ENCODE results near the gene PEAR1. TPM values are rescaled to one million over a fixed set of nuclear protein-coding genes. Genes with fewer than 3 reads are reported as not detected.

The PEAR1 gene
- total RNA-seq, 1 experiment from 2014 or later = 0.22 TPM

DNA sequence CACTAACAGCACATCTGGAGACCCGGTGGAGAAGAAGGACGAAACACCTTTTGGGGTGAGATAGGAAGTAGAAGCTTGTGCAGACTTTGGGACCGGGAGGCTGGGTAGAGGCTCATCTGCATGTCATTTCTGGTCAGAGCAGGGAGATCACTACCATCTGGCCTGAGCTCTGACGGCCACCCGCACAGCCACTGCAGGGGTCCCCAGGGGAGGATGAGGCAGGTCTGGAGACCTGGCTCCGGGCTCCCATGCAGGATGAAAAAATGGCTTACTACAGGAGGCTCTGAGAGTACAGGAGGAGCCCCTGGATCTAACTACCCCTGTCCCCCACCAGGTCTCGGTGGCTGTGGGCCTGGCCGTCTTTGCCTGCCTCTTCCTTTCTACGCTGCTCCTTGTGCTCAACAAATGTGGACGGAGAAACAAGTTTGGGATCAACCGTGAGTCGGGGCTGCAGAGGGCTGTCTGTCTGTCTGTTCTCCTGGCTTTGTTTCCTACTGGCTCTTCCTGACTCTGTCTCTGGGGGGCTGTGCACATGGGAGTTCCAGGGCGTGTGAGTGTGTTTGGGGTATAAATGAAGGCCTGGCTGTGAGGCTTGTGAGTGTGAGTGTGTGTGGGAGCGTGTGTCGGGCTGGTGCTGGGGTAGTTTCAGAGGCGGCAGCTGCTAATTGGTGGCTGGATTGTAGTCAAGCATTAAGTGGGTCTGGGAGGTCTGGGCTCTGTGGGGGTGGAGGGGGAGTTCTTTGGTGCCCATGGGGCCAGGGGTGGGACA, 18.8 kb upstream of the PEAR1 start:
- Histone ChIP-seq H3K4me1 (ENCODE audit: low read length) (no peaks in the 10 kb centered on the region), H3K4me3 (ENCODE audit: low read length) (no peak overlapping the region), H4K20me1 (ENCODE audit: insufficient read depth, low read depth, low read length) (no peaks in the 10 kb centered on the region), H3K9me2 (replicated peaks; ENCODE audit: insufficient read depth, low read length) (no peaks in the 10 kb centered on the region), H3K36me3 (ENCODE audit: insufficient read depth, low read length) (no peaks in the 10 kb centered on the region), H3K27ac (ENCODE audit: low read length) (no peak overlapping the region), H3K4me2 (ENCODE audit: low read depth, low read length, poor library complexity, severe bottlenecking) (no peak overlapping the region), H3K79me2 (ENCODE audit: low read length) (no peaks in the 10 kb centered on the region), H3K9ac (ENCODE audit: low read length) (no peak overlapping the region), H3K9me3 (ENCODE audit: low read length) (no peaks in the 10 kb centered on the region), H3K27me3 (ENCODE audit: low read length) (no peaks in the 10 kb centered on the region), H2AFZ (ENCODE audit: low read length) (no peak overlapping the region)
- no peak for DNase-seq

DNA sequence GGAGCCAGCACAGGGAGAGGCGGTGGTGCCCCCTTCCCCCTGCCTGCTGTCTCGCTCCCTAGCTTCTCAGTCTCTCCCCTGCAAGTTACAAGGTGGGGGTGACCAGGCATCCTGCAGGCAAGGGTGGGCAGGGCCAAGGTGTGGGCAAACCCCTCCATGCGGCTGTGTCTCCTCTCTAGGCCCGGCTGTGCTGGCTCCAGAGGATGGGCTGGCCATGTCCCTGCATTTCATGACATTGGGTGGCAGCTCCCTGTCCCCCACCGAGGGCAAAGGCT, 18.2 kb upstream of the PEAR1 start:
- Histone ChIP-seq H2AFZ (ENCODE audit: low read length) (no peak overlapping the region), H3K79me2 (ENCODE audit: low read length) (no peaks in the 10 kb centered on the region), H3K36me3 (ENCODE audit: insufficient read depth, low read length) (no peaks in the 10 kb centered on the region), H3K27ac (ENCODE audit: low read length) (no peak overlapping the region), H3K9me3 (ENCODE audit: low read length) (no peaks in the 10 kb centered on the region), H3K27me3 (ENCODE audit: low read length) (no peaks in the 10 kb centered on the region), H3K4me3 (ENCODE audit: low read length) (no peak overlapping the region), H4K20me1 (ENCODE audit: insufficient read depth, low read depth, low read length) (no peaks in the 10 kb centered on the region), H3K4me2 (ENCODE audit: low read depth, low read length, poor library complexity, severe bottlenecking) (no peak overlapping the region), H3K9me2 (replicated peaks; ENCODE audit: insufficient read depth, low read length) (no peaks in the 10 kb centered on the region), H3K9ac (ENCODE audit: low read length) (no peak overlapping the region), H3K4me1 (ENCODE audit: low read length) (no peaks in the 10 kb centered on the region)
- no peak for DNase-seq

- no peak overlapping the region for H3K4me3 ChIP-seq (ENCODE audit: low read length)
- no peaks in the 10 kb centered on the region for H4K20me1 ChIP-seq (ENCODE audit: insufficient read depth, low read depth, low read length)
- no peak overlapping the region for H3K27ac ChIP-seq (ENCODE audit: low read length)
- no peak overlapping the region for H3K9ac ChIP-seq (ENCODE audit: low read length)
- H3K79me2 ChIP-seq (ENCODE audit: low read length) = no peaks in the 10 kb centered on the region
- no peaks in the 10 kb centered on the region for H3K9me3 ChIP-seq (ENCODE audit: low read length)
- DNase-seq = no peak
- no peaks in the 10 kb centered on the region for H3K36me3 ChIP-seq (ENCODE audit: insufficient read depth, low read length)
- no peak overlapping the region for H2AFZ ChIP-seq (ENCODE audit: low read length)
- no peaks in the 10 kb centered on the region for H3K9me2 ChIP-seq (replicated peaks; ENCODE audit: insufficient read depth, low read length)
- no peaks in the 10 kb centered on the region for H3K27me3 ChIP-seq (ENCODE audit: low read length)
- no peaks in the 10 kb centered on the region for H3K4me1 ChIP-seq (ENCODE audit: low read length)
- no peak overlapping the region for H3K4me2 ChIP-seq (ENCODE audit: low read depth, low read length, poor library complexity, severe bottlenecking)
Measured at GRCh38 chr1:156876281-156876680, 17.2 kb upstream of the PEAR1 start.

DNA sequence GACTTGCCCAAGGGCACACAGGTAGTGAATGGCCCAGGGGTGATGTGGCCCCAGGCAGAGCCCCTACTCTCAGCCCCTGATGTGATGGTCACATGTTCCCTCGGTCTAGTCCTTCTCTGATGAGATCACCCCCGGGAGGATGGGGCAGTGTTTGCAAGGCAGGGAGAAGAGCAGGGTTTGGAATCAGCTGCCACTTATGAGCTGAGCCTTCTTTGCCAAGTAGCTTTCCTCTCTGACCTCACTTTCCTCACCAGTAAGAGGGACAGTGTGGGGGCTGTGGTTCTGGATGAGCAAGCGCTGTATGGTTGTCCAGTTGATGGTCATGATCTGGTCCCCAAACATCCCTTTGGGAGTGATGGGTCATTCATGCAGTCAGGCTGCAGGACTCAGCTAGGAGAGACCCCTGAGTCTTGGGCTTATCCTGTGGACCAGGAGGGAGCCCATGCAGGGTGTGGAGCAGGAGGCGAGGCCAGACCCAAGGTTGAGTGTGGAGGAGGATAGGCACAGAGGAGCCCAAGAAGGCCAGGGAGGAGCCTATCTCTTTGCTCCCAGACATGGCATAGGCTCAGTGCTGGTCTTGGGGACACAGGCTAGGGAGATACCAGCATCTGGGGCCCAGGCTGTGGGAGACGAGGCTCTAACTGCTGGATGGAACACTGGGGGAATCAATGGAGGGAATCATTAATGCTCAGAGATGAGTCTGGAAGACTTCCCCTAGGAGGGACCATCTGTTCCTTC, 15.9 kb upstream of the PEAR1 start:
- DNase-seq = no peak
- Histone ChIP-seq H3K4me1 (ENCODE audit: low read length) (no peaks in the 10 kb centered on the region), H3K36me3 (ENCODE audit: insufficient read depth, low read length) (no peaks in the 10 kb centered on the region), H3K4me3 (ENCODE audit: low read length) (no peak overlapping the region), H2AFZ (ENCODE audit: low read length) (no peak overlapping the region), H3K9me3 (ENCODE audit: low read length) (no peaks in the 10 kb centered on the region), H3K79me2 (ENCODE audit: low read length) (no peaks in the 10 kb centered on the region), H3K9me2 (replicated peaks; ENCODE audit: insufficient read depth, low read length) (no peaks in the 10 kb centered on the region), H3K27ac (ENCODE audit: low read length) (no peak overlapping the region), H3K9ac (ENCODE audit: low read length) (no peak overlapping the region), H3K4me2 (ENCODE audit: low read depth, low read length, poor library complexity, severe bottlenecking) (no peak overlapping the region), H4K20me1 (ENCODE audit: insufficient read depth, low read depth, low read length) (no peaks in the 10 kb centered on the region), H3K27me3 (ENCODE audit: low read length) (no peaks in the 10 kb centered on the region)

DNA sequence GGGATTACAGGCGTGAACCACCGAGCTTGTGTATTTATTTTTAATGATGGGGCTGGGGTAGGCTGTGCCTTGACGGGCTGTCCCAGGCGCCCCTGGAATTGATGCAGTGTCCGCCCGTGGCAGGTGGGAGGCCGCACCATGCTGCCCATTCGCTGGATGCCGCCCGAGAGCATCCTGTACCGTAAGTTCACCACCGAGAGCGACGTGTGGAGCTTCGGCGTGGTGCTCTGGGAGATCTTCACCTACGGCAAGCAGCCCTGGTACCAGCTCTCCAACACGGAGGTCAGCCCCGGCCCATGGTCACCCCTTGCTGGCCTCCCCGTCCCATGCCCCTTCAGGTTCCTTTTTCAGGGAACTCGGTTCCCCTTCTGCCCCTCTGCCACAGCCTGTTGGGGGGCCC, 13.6 kb upstream of the PEAR1 start:
- Histone ChIP-seq H3K4me1 (ENCODE audit: low read length) (no peaks in the 10 kb centered on the region), H3K79me2 (ENCODE audit: low read length) (no peaks in the 10 kb centered on the region), H3K4me2 (ENCODE audit: low read depth, low read length, poor library complexity, severe bottlenecking) (no peak overlapping the region), H4K20me1 (ENCODE audit: insufficient read depth, low read depth, low read length) (no peaks in the 10 kb centered on the region), H3K36me3 (ENCODE audit: insufficient read depth, low read length) (no peaks in the 10 kb centered on the region), H3K9ac (ENCODE audit: low read length) (no peak overlapping the region), H3K27me3 (ENCODE audit: low read length) (no peaks in the 10 kb centered on the region), H3K27ac (ENCODE audit: low read length) (no peak overlapping the region), H3K9me3 (ENCODE audit: low read length) (no peaks in the 10 kb centered on the region), H3K9me2 (replicated peaks; ENCODE audit: insufficient read depth, low read length) (no peaks in the 10 kb centered on the region), H2AFZ (ENCODE audit: low read length) (no peak overlapping the region), H3K4me3 (ENCODE audit: low read length) (no peak overlapping the region)
- DNase-seq = no peak

DNA sequence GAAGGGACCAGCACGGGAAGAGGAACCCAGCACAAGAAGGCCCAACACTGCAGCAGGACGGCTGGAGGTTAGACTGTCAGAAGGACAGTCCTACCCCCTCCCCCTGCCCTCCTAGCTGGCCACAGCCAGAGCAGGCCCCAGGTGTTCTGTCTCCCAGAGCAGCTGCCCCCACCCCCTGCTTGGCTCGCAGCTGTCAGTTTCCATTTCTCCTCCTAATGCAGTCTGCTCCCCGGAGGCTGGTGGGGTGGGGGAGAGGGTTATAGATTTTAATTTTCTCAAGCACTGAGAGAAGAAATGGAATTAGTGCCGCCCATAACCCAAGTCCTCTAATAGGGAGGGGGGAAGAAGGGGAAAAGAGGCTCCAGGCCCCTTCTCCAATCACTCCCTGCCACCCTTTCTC, 13.0 kb upstream of the PEAR1 start:
- Histone ChIP-seq H4K20me1 (ENCODE audit: insufficient read depth, low read depth, low read length) (no peaks in the 10 kb centered on the region), H3K4me3 (ENCODE audit: low read length) (no peak overlapping the region), H3K36me3 (ENCODE audit: insufficient read depth, low read length) (no peaks in the 10 kb centered on the region), H2AFZ (ENCODE audit: low read length) (no peak overlapping the region), H3K27me3 (ENCODE audit: low read length) (no peaks in the 10 kb centered on the region), H3K9me3 (ENCODE audit: low read length) (no peaks in the 10 kb centered on the region), H3K4me2 (ENCODE audit: low read depth, low read length, poor library complexity, severe bottlenecking) (no peak overlapping the region), H3K27ac (ENCODE audit: low read length) (no peak overlapping the region), H3K79me2 (ENCODE audit: low read length) (no peaks in the 10 kb centered on the region), H3K9ac (ENCODE audit: low read length) (no peak overlapping the region), H3K9me2 (replicated peaks; ENCODE audit: insufficient read depth, low read length) (no peaks in the 10 kb centered on the region), H3K4me1 (ENCODE audit: low read length) (no peaks in the 10 kb centered on the region)
- DNase-seq = no peak

- H4K20me1 ChIP-seq (ENCODE audit: insufficient read depth, low read depth, low read length) = no peaks in the 10 kb centered on the region
- H3K9ac ChIP-seq (ENCODE audit: low read length) = no peak overlapping the region
- no peaks in the 10 kb centered on the region for H3K9me2 ChIP-seq (replicated peaks; ENCODE audit: insufficient read depth, low read length)
- H3K36me3 ChIP-seq (ENCODE audit: insufficient read depth, low read length) = no peaks in the 10 kb centered on the region
- no peaks in the 10 kb centered on the region for H3K9me3 ChIP-seq (ENCODE audit: low read length)
- H3K4me3 ChIP-seq (ENCODE audit: low read length) = no peak overlapping the region
- H2AFZ ChIP-seq (ENCODE audit: low read length) = no peak overlapping the region
- no peaks in the 10 kb centered on the region for H3K4me1 ChIP-seq (ENCODE audit: low read length)
- no peaks in the 10 kb centered on the region for H3K27me3 ChIP-seq (ENCODE audit: low read length)
- no peak overlapping the region for H3K27ac ChIP-seq (ENCODE audit: low read length)
- no peaks in the 10 kb centered on the region for H3K79me2 ChIP-seq (ENCODE audit: low read length)
- DNase-seq = no peak
- H3K4me2 ChIP-seq (ENCODE audit: low read depth, low read length, poor library complexity, severe bottlenecking) = no peak overlapping the region
Measured at GRCh38 chr1:156881101-156881500, 12.4 kb upstream of the PEAR1 start.

GRCh38 chr1:156881663-156882062, 11.9 kb upstream of the PEAR1 start:
- Histone ChIP-seq H3K79me2 (ENCODE audit: low read length) (no peaks in the 10 kb centered on the region), H3K9me2 (replicated peaks; ENCODE audit: insufficient read depth, low read length) (no peaks in the 10 kb centered on the region), H3K9ac (ENCODE audit: low read length) (no peak overlapping the region), H3K27me3 (ENCODE audit: low read length) (no peaks in the 10 kb centered on the region), H3K4me2 (ENCODE audit: low read depth, low read length, poor library complexity, severe bottlenecking) (no peak overlapping the region), H3K4me3 (ENCODE audit: low read length) (no peak overlapping the region), H3K27ac (ENCODE audit: low read length) (no peak overlapping the region), H3K36me3 (ENCODE audit: insufficient read depth, low read length) (no peaks in the 10 kb centered on the region), H4K20me1 (ENCODE audit: insufficient read depth, low read depth, low read length) (no peaks in the 10 kb centered on the region), H3K9me3 (ENCODE audit: low read length) (no peaks in the 10 kb centered on the region), H3K4me1 (ENCODE audit: low read length) (no peaks in the 10 kb centered on the region), H2AFZ (ENCODE audit: low read length) (no peak overlapping the region)
- no peak for DNase-seq
